Measurements from ENCODE around the gene VPS26A. TPM values are rescaled to one million over a fixed set of nuclear protein-coding genes. Genes with fewer than 3 reads are reported as not detected.
A peak's percentile ranks its signal among the peaks of the same experiment; 100 is the strongest.

The VPS26A gene
- total RNA-seq, 1 donor from 2014 or later = 56.2 TPM

GRCh38 chr10:69119896-69120295, 4.1 kb upstream of the VPS26A start:
- H3K27me3 Mint-ChIP-seq (ENCODE audit: unreplicated experiment) = peaks cover 6% of the 10 kb centered on the region
- H3K4me1 Mint-ChIP-seq (ENCODE audit: unreplicated experiment) = no peaks in the 10 kb centered on the region
- DNase-seq (ENCODE audit: low spot score) = no peak
- TF ChIP-seq, protein P1, sequence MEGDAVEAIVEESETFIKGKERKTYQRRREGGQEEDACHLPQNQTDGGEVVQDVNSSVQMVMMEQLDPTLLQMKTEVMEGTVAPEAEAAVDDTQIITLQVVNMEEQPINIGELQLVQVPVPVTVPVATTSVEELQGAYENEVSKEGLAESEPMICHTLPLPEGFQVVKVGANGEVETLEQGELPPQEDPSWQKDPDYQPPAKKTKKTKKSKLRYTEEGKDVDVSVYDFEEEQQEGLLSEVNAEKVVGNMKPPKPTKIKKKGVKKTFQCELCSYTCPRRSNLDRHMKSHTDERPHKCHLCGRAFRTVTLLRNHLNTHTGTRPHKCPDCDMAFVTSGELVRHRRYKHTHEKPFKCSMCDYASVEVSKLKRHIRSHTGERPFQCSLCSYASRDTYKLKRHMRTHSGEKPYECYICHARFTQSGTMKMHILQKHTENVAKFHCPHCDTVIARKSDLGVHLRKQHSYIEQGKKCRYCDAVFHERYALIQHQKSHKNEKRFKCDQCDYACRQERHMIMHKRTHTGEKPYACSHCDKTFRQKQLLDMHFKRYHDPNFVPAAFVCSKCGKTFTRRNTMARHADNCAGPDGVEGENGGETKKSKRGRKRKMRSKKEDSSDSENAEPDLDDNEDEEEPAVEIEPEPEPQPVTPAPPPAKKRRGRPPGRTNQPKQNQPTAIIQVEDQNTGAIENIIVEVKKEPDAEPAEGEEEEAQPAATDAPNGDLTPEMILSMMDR (IDR thresholded peaks at IDR 0.05; ENCODE audit: unreplicated experiment) = no peak
- no peak overlapping the region for H3K4me3 Mint-ChIP-seq (ENCODE audit: unreplicated experiment)
- H3K36me3 Mint-ChIP-seq (ENCODE audit: low read depth, unreplicated experiment) = no peaks in the 10 kb centered on the region
- no peaks in the 10 kb centered on the region for H3K9me3 Mint-ChIP-seq (ENCODE audit: unreplicated experiment)
- H3K27ac Mint-ChIP-seq (ENCODE audit: unreplicated experiment) = no peak overlapping the region

DNA sequence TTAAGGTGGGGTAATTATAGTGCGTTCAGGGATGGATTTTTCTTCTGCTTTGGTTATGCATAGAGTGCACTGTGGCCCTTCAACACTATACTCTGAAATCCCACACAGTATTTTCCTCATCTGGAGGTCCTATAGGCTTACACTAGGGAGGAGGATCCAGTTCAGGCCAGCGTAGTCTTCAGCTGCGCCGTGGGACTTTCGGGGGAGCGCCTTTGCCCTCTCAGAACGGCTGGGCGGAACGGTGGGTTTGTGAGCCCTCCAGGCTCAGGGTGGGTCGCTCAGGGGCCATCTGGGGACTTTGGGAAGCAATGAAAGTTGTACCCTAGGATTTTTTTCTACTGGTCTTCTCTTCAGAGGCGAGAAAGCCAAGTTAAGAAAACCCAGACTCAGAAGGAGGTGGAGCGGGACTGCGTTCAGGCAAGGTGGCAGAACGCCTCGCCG, 652 bp upstream of the VPS26A start:
- Mint-ChIP-seq H3K27me3 (ENCODE audit: unreplicated experiment) (peaks cover 6% of the 10 kb centered on the region), H3K27ac (ENCODE audit: unreplicated experiment) (peak overlapping the region; percentile 96), H3K4me3 (ENCODE audit: unreplicated experiment) (peak overlapping the region; percentile 91)

DNA sequence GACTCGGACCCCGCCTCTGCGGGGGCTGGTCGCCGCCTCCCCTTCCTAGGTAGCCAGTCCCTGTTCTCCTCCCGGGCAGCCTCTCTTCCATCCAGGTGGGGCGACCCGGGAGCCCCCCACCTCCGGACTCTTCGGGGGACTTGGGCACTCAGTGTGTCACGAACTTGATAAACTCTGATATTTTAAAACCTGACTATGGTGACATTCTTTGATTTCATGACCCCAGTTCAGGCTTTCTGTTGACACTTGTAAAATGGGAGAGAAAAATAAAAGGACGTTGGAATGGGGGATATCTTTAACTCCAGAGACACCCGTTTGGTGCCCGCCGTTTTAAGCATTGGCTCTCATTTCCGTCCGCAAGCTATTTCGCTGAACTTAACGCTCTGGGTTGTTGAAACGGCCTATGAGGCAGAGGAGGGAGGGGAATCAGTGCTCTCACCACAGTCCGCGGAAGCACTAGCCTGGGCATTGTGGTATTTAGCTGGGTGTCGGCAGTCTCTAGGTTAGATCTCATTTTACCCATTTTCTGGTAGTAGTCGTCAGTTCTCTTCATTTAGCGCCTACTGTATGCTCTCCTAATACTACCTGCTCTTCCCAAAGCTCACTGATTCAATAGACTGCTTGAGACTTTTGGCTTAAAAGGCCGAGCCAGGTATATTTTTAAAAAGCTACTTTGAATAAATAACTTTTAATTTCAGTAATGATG, 738 bp downstream of the VPS26A start:
- Mint-ChIP-seq H3K9me3 (ENCODE audit: unreplicated experiment) (no peaks in the 10 kb centered on the region), H3K36me3 (ENCODE audit: low read depth, unreplicated experiment) (no peaks in the 10 kb centered on the region), H3K4me3 (ENCODE audit: unreplicated experiment) (peak overlapping the region; percentile 97), H3K27me3 (ENCODE audit: unreplicated experiment) (peaks cover 6% of the 10 kb centered on the region), H3K27ac (ENCODE audit: unreplicated experiment) (peak overlapping the region; percentile 93), H3K4me1 (ENCODE audit: unreplicated experiment) (no peaks in the 10 kb centered on the region)
- peak; percentile 42 for DNase-seq (ENCODE audit: low spot score)
- TF ChIP-seq, protein P1 (IDR thresholded peaks at IDR 0.05; ENCODE audit: unreplicated experiment) = no peak

More for the DNA sequence above, 652 bp upstream of the VPS26A start:
- DNase-seq (ENCODE audit: low spot score) = peak; percentile 54
- H3K4me1 Mint-ChIP-seq (ENCODE audit: unreplicated experiment) = no peaks in the 10 kb centered on the region
- H3K36me3 Mint-ChIP-seq (ENCODE audit: low read depth, unreplicated experiment) = no peaks in the 10 kb centered on the region
- H3K9me3 Mint-ChIP-seq (ENCODE audit: unreplicated experiment) = no peaks in the 10 kb centered on the region
- TF ChIP-seq, protein P1 (IDR thresholded peaks at IDR 0.05; ENCODE audit: unreplicated experiment) = no peak

- TF ChIP-seq, protein P1 (IDR thresholded peaks at IDR 0.05; ENCODE audit: unreplicated experiment) = no peak
These were observed 1.6 kb downstream of the VPS26A start for GRCh38 chr10:69125554-69125953.

DNA sequence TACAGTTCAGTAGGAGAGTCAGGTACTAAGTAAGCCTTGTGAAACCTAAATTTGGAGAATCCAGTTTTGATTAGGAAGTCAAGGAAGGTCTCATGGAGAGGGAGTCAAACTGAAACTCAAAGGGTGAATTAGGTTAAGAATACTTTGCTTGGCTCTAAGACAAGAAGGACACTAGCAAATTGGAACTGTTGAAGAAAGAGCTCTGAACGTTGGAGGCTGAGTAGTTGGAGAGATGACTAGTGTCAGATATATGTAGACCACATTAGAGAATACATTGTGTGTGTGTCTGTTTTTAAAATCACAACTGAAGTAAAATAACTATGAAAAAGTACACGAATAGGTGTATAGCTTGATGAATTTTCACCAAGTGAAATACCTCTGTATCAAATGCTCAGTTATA, 6.3 kb downstream of the VPS26A start:
- Mint-ChIP-seq H3K4me3 (ENCODE audit: unreplicated experiment) (no peak overlapping the region), H3K27ac (ENCODE audit: unreplicated experiment) (no peak overlapping the region)
- no peak for DNase-seq (ENCODE audit: low spot score)

More at GRCh38 chr10:69125554-69125953, 1.6 kb downstream of the VPS26A start:
- no peaks in the 10 kb centered on the region for H3K4me1 Mint-ChIP-seq (ENCODE audit: unreplicated experiment)
- no peak for DNase-seq (ENCODE audit: low spot score)
- no peaks in the 10 kb centered on the region for H3K36me3 Mint-ChIP-seq (ENCODE audit: low read depth, unreplicated experiment)
- H3K4me3 Mint-ChIP-seq (ENCODE audit: unreplicated experiment) = peak overlapping the region; percentile 97
- H3K27ac Mint-ChIP-seq (ENCODE audit: unreplicated experiment) = no peak overlapping the region
- H3K9me3 Mint-ChIP-seq (ENCODE audit: unreplicated experiment) = no peaks in the 10 kb centered on the region
- peaks cover 6% of the 10 kb centered on the region for H3K27me3 Mint-ChIP-seq (ENCODE audit: unreplicated experiment)

More for the DNA sequence above, 6.3 kb downstream of the VPS26A start:
- H3K9me3 Mint-ChIP-seq (ENCODE audit: unreplicated experiment) = no peaks in the 10 kb centered on the region
- H3K4me1 Mint-ChIP-seq (ENCODE audit: unreplicated experiment) = no peaks in the 10 kb centered on the region
- no peaks in the 10 kb centered on the region for H3K27me3 Mint-ChIP-seq (ENCODE audit: unreplicated experiment)
- TF ChIP-seq, protein P1 (IDR thresholded peaks at IDR 0.05; ENCODE audit: unreplicated experiment) = no peak
- H3K36me3 Mint-ChIP-seq (ENCODE audit: low read depth, unreplicated experiment) = no peaks in the 10 kb centered on the region

Measured in endothelial cell (in vitro differentiated cells).